Upper lobe of left lung (tissue), 6 donors: ENCODE results near the gene CALCR. TPM values are rescaled to one million over a fixed set of nuclear protein-coding genes. Genes with fewer than 3 reads are reported as not detected.
"Not testable (repeated sequence)": the region's sequence is repeated elsewhere in the genome, so short reads cannot be mapped to it uniquely, and the experiment has no call there.

ENCODE experiments used
- ATAC-seq, 2 donors: fragments of 200-7000 bp; cut with Tn5 transposase; one replicate each; pipeline ENCODE4 v1.9.1; 2022; ENCODE audit warnings: mild to moderate bottlenecking in 2 of 2, moderate library complexity in 2 of 2; ENCODE audit not compliant: low FRiP score in 2 of 2
- DNase-seq, 2 donors: peaks; one replicate each; pipeline ENCODE4 v3.0.0-alpha.2; 2019 to 2020
- H3K27ac ChIP-seq, 4 donors: fragments of 200-600 bp; sonication (generic); one replicate each; pipeline ENCODE4 v1.5.1; 2016 to 2019
- H3K27me3 ChIP-seq, 4 donors: fragments of 200-600 bp; sonication (generic); one replicate each; pipeline ENCODE4 v1.5.1; 2017 to 2019
- H3K36me3 ChIP-seq, 4 donors: fragments of 200-600 bp; sonication (generic); one replicate each; pipeline ENCODE4 v1.5.1; 2016 to 2019
- H3K4me1 ChIP-seq, 4 donors: fragments of 200-600 bp; sonication (generic); one replicate each; pipeline ENCODE4 v1.5.1; 2018 to 2019
- H3K4me3 ChIP-seq, 4 donors: fragments of 200-600 bp; sonication (generic); one replicate each; pipeline ENCODE4 v1.5.1; 2017 to 2019; ENCODE audit warnings: mild to moderate bottlenecking in 2 of 4, moderate library complexity in 1 of 4
- H3K9me3 ChIP-seq, 4 donors: fragments of 200-600 bp; sonication (generic); one replicate each; pipeline ENCODE4 v1.5.1; 2018 to 2019
- CTCF ChIP-seq, 6 experiments: fragments of 450-650 bp in 4 of 6; fragments of 200-600 bp in 2 of 6; sonication (generic) in 2 of 6; IDR thresholded peaks; one replicate each; pipeline ENCODE4 v1.5.1; 2016 to 2019; ENCODE audit warnings: antibody characterized with exemption in 6 of 6
- EP300 ChIP-seq, 4 donors: sonication (generic); formaldehyde crosslinking; IDR thresholded peaks; one replicate each; pipeline ENCODE4 v1.5.1; 2017; ENCODE audit warnings: antibody characterized with exemption in 4 of 4, control low read depth in 2 of 4
- POLR2A ChIP-seq, 4 donors: fragments of 450-650 bp; IDR thresholded peaks; one replicate each; pipeline ENCODE4 v1.5.1; 2016 to 2017; ENCODE audit warnings: antibody characterized with exemption in 4 of 4, mild to moderate bottlenecking in 2 of 4
- POLR2AphosphoS5 ChIP-seq, 2 donors: sonication (generic); formaldehyde crosslinking; IDR thresholded peaks; one replicate each; pipeline ENCODE4 v1.5.1; 2017; ENCODE audit warnings: antibody characterized with exemption in 2 of 2
- WGBS, 2 donors: methylation state at CpG; one replicate each; pipeline ENCODE4 v1.1.5; 2017 to 2018; 5-methylcytosine and 5-hydroxymethylcytosine counted together
- total RNA-seq, 6 donors: library from RNA; depleted of rRNA in 4 of 6; stranded (reverse); fragments of >200 nt in 4 of 6; gene quantifications; one replicate each; pipeline versions ENCODE4 v1.1.0 to v1.2.1, GENCODE V29; 2016 to 2021
- donor health status: DM: no; HTN: no; CAD: no; lungs with moderate emphysema.
- donor health status: DM: no; HTN: yes; CAD: no; lungs with severe emphysema.

CALCR gene
- total RNA-seq, 6 donors from 2014 or later = 0.09 to 0.10 TPM; not detected in 4

- H3K4me3 ChIP-seq = no peak overlapping the region
- no peaks in the 10 kb centered on the region for H3K9me3 ChIP-seq
- DNase-seq (no peak), ATAC-seq (no peak)
- TF ChIP-seq EP300 (IDR thresholded peaks at IDR 0.05) (no peak), POLR2AphosphoS5 (IDR thresholded peaks at IDR 0.05) (no peak), POLR2A (IDR thresholded peaks at IDR 0.05) (no peak), CTCF (IDR thresholded peaks at IDR 0.05) (no peak)
- no peaks in the 10 kb centered on the region for H3K4me1 ChIP-seq
- no peaks in the 10 kb centered on the region for H3K27me3 ChIP-seq
- no peaks in the 10 kb centered on the region for H3K36me3 ChIP-seq
- H3K27ac ChIP-seq = no peak overlapping the region
Measured at GRCh38 chr7:93620057-93620456, 45.5 kb upstream of the CALCR start.

- no peak for ATAC-seq
- Histone ChIP-seq H3K4me3 (no peak overlapping the region), H3K9me3 (no peaks in the 10 kb centered on the region), H3K36me3 (no peaks in the 10 kb centered on the region), H3K4me1 (no peaks in the 10 kb centered on the region), H3K27ac (no peak overlapping the region), H3K27me3 (no peaks in the 10 kb centered on the region)
- 69 to 94% methylated on average over 1 of the region's 1 CpG for WGBS, 2 donors
- no peak for TF ChIP-seq POLR2AphosphoS5 (IDR thresholded peaks at IDR 0.05)
- TF ChIP-seq EP300 (IDR thresholded peaks at IDR 0.05) = no peak
- no peak for TF ChIP-seq POLR2A (IDR thresholded peaks at IDR 0.05)
- TF ChIP-seq CTCF (IDR thresholded peaks at IDR 0.05) = no peak
- DNase-seq = no peak
Measured at GRCh38 chr7:93601363-93601762, 26.8 kb upstream of the CALCR start.

GRCh38 chr7:93594250-93594649, 19.7 kb upstream of the CALCR start:
- ATAC-seq (no peak), DNase-seq (no peak)
- 80 to 88% methylated on average over 1 of the region's 1 CpG for WGBS, 2 donors
- no peaks in the 10 kb centered on the region for H3K4me1 ChIP-seq
- no peaks in the 10 kb centered on the region for H3K36me3 ChIP-seq
- H3K27ac ChIP-seq = no peak overlapping the region
- H3K9me3 ChIP-seq = no peaks in the 10 kb centered on the region
- H3K27me3 ChIP-seq = no peaks in the 10 kb centered on the region
- TF ChIP-seq EP300 (IDR thresholded peaks at IDR 0.05) = no peak
- no peak for TF ChIP-seq CTCF (IDR thresholded peaks at IDR 0.05)
- TF ChIP-seq POLR2A (IDR thresholded peaks at IDR 0.05) = no peak
- TF ChIP-seq POLR2AphosphoS5 (IDR thresholded peaks at IDR 0.05) = no peak
- H3K4me3 ChIP-seq = no peak overlapping the region

- Histone ChIP-seq H3K9me3 (no peaks in the 10 kb centered on the region), H3K27me3 (no peaks in the 10 kb centered on the region), H3K27ac (no peak overlapping the region), H3K4me3 (no peak overlapping the region), H3K4me1 (no peaks in the 10 kb centered on the region), H3K36me3 (no peaks in the 10 kb centered on the region)
- DNase-seq = no peak
- 73 to 76% methylated on average over 1 of the region's 1 CpG for WGBS, 2 donors
- ATAC-seq = no peak
- TF ChIP-seq POLR2A (IDR thresholded peaks at IDR 0.05) (no peak), CTCF (IDR thresholded peaks at IDR 0.05) (no peak), EP300 (IDR thresholded peaks at IDR 0.05) (no peak), POLR2AphosphoS5 (IDR thresholded peaks at IDR 0.05) (no peak)
Measured at GRCh38 chr7:93592588-93593266, 18.2 kb upstream of the CALCR start.

GRCh38 chr7:93591224-93592050, 16.9 kb upstream of the CALCR start:
- H3K27me3 ChIP-seq, H3K4me1 ChIP-seq, H3K9me3 ChIP-seq, ATAC-seq, H3K27ac ChIP-seq, H3K36me3 ChIP-seq, H3K4me3 ChIP-seq: not testable (repeated sequence)
- WGBS, 2 donors = 87 to 91% methylated on average over 30 to 31 of the region's 34 CpGs
- DNase-seq = peak in 1 of 2 donors; percentile 10

- not testable (repeated sequence) for H3K9me3 ChIP-seq, H3K27ac ChIP-seq, ATAC-seq, H3K4me1 ChIP-seq, H3K36me3 ChIP-seq, H3K4me3 ChIP-seq, H3K27me3 ChIP-seq
- 90 to 97% methylated on average over 2 to 22 of the region's 22 CpGs for WGBS, 2 donors
- peak in 1 of 2 donors; percentile 38 for DNase-seq
Measured at GRCh38 chr7:93586479-93586865, 11.9 kb upstream of the CALCR start.

- H3K27me3 ChIP-seq, H3K4me1 ChIP-seq, H3K4me3 ChIP-seq, H3K36me3 ChIP-seq, H3K27ac ChIP-seq, H3K9me3 ChIP-seq, ATAC-seq: not testable (repeated sequence)
- WGBS, 2 donors = 91% methylated on average over 25 of the region's 54 CpGs; no CpG with 5 or more reads in 1 of the 2 donors
- DNase-seq = peak in 1 of 2 donors; percentile 50
Measured at GRCh38 chr7:93585694-93586478, 11.4 kb upstream of the CALCR start.
